HG03280 (cell line): ENCODE measurements around the gene EXOSC10.
A peak's percentile ranks its signal among the peaks of the same experiment; 100 is the strongest.
"Not testable (repeated sequence)": the region's sequence is repeated elsewhere in the genome, so short reads cannot be mapped to it uniquely, and the experiment has no call there.

Source experiments
- ATAC-seq: cut with Tn5 transposase; IDR thresholded peaks from one replicate; pipeline ENCODE4 v1.9.1; 2021; ENCODE audit warnings: mild to moderate bottlenecking, moderate library complexity; ENCODE audit not compliant: unreplicated experiment

EXOSC10 gene

GRCh38 chr1:11045428-11046269 lies 54.0 kb downstream of the EXOSC10 start:
- no peak for ATAC-seq

- no peak for ATAC-seq
These were observed 54.7 kb downstream of the EXOSC10 start for GRCh38 chr1:11044849-11045427.

- ATAC-seq, result no peak
These were observed 55.4 kb downstream of the EXOSC10 start for GRCh38 chr1:11044086-11044848.

GRCh38 chr1:11042995-11043874 lies 56.4 kb downstream of the EXOSC10 start:
- no peak for ATAC-seq

GRCh38 chr1:11042065-11042464 lies 57.6 kb downstream of the EXOSC10 start:
- ATAC-seq, result no peak

GRCh38 chr1:11041048-11041447 lies 58.6 kb downstream of the EXOSC10 start:
- no peak for ATAC-seq

GRCh38 chr1:11040105-11040429 lies 59.6 kb downstream of the EXOSC10 start:
- not testable (repeated sequence) for ATAC-seq

- no peak for ATAC-seq
These were observed 60.1 kb downstream of the EXOSC10 start for GRCh38 chr1:11039351-11040104.

- ATAC-seq, result peak; percentile 60
These were observed 61.9 kb downstream of the EXOSC10 start for GRCh38 chr1:11037740-11038182.

GRCh38 chr1:11037019-11037739 lies 62.5 kb downstream of the EXOSC10 start:
- not testable (repeated sequence) for ATAC-seq

GRCh38 chr1:11031624-11032262 lies 67.9 kb downstream of the EXOSC10 start:
- ATAC-seq, result no peak

- ATAC-seq, result no peak
These were observed 68.8 kb downstream of the EXOSC10 start for GRCh38 chr1:11030865-11031264.

- ATAC-seq, result no peak
These were observed 71.7 kb downstream of the EXOSC10 start for GRCh38 chr1:11028018-11028417.

- ATAC-seq, result no peak
These were observed 72.4 kb downstream of the EXOSC10 start for GRCh38 chr1:11027316-11027715.

GRCh38 chr1:11026903-11027302 lies 72.8 kb downstream of the EXOSC10 start:
- no peak for ATAC-seq

- ATAC-seq, result no peak
These were observed 73.6 kb downstream of the EXOSC10 start for GRCh38 chr1:11026052-11026451.

- no peak for ATAC-seq
These were observed 74.1 kb downstream of the EXOSC10 start for GRCh38 chr1:11025618-11026017.

- no peak for ATAC-seq
These were observed 74.8 kb downstream of the EXOSC10 start for GRCh38 chr1:11024874-11025203.
